HEK293T (cell line): ENCODE results near the gene ADORA1.

ENCODE experiments used
- ARNT ChIP-seq: fragments of 450-650 bp; IDR thresholded peaks from 2 replicates; pipeline ENCODE4 v1.6.1; 2017; ENCODE audit warnings: mild to moderate bottlenecking
- BHLHE40 ChIP-seq: fragments of 450-650 bp; IDR thresholded peaks from 2 replicates; pipeline ENCODE4 v1.6.1; 2016; ENCODE audit warnings: mild to moderate bottlenecking, moderate library complexity, borderline replicate concordance
- FOXA1 ChIP-seq: fragments of 450-650 bp; IDR thresholded peaks from 2 replicates; pipeline ENCODE4 v1.6.1; 2016; ENCODE audit warnings: mild to moderate bottlenecking
- FOXK2 ChIP-seq: fragments of 450-650 bp; IDR thresholded peaks from 2 replicates; pipeline ENCODE4 v1.6.1; 2016; ENCODE audit warnings: mild to moderate bottlenecking
- FOXM1 ChIP-seq: fragments of 450-650 bp; IDR thresholded peaks from 2 replicates; pipeline ENCODE4 v1.6.1; 2017; ENCODE audit warnings: mild to moderate bottlenecking, borderline replicate concordance
- HDGF ChIP-seq: fragments of 450-650 bp; IDR thresholded peaks from 2 replicates; pipeline ENCODE4 v1.6.1; 2017; ENCODE audit warnings: antibody characterized with exemption, borderline replicate concordance
- PKNOX1 ChIP-seq: fragments of 450-650 bp; IDR thresholded peaks from 2 replicates; pipeline ENCODE4 v1.6.1; 2016
- SP1 ChIP-seq: fragments of 450-650 bp; IDR thresholded peaks from 2 replicates; pipeline ENCODE4 v1.6.1; 2017
- SUZ12 ChIP-seq: fragments of 450-650 bp; IDR thresholded peaks from 2 replicates; pipeline ENCODE4 v1.6.1; 2016; ENCODE audit warnings: mild to moderate bottlenecking
- TARDBP ChIP-seq: fragments of 450-650 bp; IDR thresholded peaks from 2 replicates; pipeline ENCODE4 v1.6.1; 2016
- ZNF384 ChIP-seq: fragments of 450-650 bp; IDR thresholded peaks from 2 replicates; pipeline ENCODE4 v1.6.1; 2016

GRCh38 chr1:203153989-203154821 lies 26.7 kb downstream of the ADORA1 start:
- TF ChIP-seq TARDBP (no peak), BHLHE40 (no peak), SUZ12 (no peak), FOXA1 (no peak), PKNOX1 (no peak), FOXM1 (no peak), HDGF (no peak), ZNF384 (no peak), ARNT (no peak), FOXK2 (no peak), SP1 (no peak)
